H1 (cell line): ENCODE results near the gene SH3GL1. TPM values are rescaled to one million over a fixed set of nuclear protein-coding genes. Genes with fewer than 3 reads are reported as not detected.

ENCODE experiments used
- CTBP2 ChIP-seq: IDR thresholded peaks from 2 replicates; pipeline ENCODE4 v1.7.0; 2011; ENCODE audit warnings: borderline replicate concordance, mild to moderate bottlenecking, moderate library complexity, mixed read lengths, low read length; ENCODE audit not compliant: insufficient read depth, insufficient read length
- EGR1 ChIP-seq: IDR thresholded peaks from 2 replicates; pipeline ENCODE4 v1.6.1; 2011; ENCODE audit warnings: low read depth, low read length, borderline replicate concordance
- TAF1 ChIP-seq: IDR thresholded peaks from 2 replicates; pipeline ENCODE4 v1.6.1; 2011; ENCODE audit warnings: mild to moderate bottlenecking, low read depth, low read length
- polyA plus RNA-seq, 7 experiments: library from polyadenylated mRNA; depleted of rRNA in 3 of 7; stranded (reverse) in 5 of 7; unstranded in 2 of 7; fragments of >200 nt in 5 of 7; fragments of 200-250 nt in 2 of 7; gene quantifications; 1 replicate in 5 of 7; 2 replicates in 1 of 7; 4 replicates in 1 of 7; pipeline versions ENCODE4 v1.2.1 to v1.2.3, GENCODE V29; 2011 to 2013; ENCODE audit warnings: missing spikeins in 2 of 7, mixed read lengths in 2 of 7
- total RNA-seq: library from RNA; stranded (reverse); fragmentation: NEBNext Ultra II Directional; extraction: Animal tissue kit (Norgen Biotek cat#: 25700); gene quantifications from 2 replicates; pipeline ENCODE4 v1.2.1, GENCODE V29; 2021

SH3GL1 gene
- total and polyA plus RNA-seq, 2 of the 8 experiments (the other 6 are each of a cell fraction or from before 2014, with no cell fraction given) = 81.5 to 102 TPM

DNA sequence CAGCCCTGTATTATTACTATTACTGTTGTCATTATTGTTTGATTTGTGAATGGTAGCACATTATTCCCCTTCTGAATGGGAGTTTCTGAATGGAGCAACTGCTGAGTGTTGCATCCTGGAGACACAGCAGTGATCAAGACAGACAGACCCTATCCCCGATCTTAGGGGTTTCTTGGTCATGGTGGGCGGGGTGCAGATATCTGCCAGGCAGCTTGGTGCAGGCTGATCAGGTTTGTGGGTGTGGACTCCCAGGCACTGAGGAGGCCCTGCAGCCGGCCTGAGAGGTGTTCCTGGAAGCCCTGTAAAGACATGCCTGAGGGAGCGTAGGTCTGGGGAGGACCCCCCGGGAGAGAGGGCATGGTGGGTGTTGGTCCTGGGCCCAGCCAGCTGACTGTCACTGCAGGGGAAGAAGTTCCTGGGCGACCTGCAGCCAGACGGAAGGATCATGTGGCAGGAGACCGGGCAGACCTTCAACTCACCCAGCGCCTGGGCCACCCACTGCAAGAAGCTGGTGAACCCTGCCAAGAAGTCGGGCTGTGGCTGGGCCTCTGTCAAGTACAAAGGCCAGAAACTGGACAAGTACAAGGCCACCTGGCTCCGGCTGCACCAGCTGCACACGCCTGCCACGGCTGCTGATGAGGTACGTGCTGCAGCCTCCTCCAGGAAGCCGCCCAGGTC is 54.9 kb downstream of the SH3GL1 start (continued):
- TF ChIP-seq CTBP2 (no peak), TAF1 (no peak), EGR1 (no peak)
